NCI-H2081 treated with DMSO at 0.1 percent for 48 hours (cell line): ENCODE measurements around the gene FOXF2.

Source experiments
- DNase-seq: peaks from one replicate; lab custom pipeline; 2025; lab: John Stamatoyannopoulos, UW

Gene FOXF2

DNA sequence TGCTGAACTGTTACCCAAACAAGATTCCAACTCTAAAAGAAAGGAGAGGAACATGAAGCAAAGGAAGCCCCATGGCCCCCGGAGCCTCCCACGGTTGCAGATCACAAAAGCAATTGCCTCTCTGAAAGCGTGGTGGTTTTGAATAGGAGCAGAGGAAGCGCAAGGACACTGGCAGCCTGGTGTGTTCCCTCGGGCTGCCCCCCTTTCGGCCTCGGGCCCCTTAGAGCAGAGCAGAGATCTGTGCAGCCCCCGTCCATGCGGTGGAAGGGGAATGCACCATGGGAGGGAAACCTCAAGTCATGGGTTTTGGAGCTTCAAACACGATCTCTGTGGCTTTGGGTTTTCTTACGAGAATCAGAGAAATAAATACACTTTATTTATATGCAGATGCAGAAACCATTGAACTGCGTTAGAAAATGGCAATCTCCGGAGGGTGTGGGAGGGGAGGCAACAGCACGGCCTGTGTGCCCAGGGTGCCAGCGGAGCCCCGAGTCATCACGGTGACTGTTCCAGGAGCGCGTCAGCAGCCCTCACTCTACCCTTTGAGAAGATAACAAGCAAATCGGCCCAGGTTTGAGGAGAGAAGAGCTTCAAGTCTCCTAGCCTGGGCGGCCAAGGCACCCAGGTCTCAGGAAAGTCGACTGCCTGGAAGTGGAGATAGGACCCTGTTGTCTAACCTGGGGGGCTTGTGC, 20.5 kb downstream of the FOXF2 start:
- no peak for DNase-seq

DNA sequence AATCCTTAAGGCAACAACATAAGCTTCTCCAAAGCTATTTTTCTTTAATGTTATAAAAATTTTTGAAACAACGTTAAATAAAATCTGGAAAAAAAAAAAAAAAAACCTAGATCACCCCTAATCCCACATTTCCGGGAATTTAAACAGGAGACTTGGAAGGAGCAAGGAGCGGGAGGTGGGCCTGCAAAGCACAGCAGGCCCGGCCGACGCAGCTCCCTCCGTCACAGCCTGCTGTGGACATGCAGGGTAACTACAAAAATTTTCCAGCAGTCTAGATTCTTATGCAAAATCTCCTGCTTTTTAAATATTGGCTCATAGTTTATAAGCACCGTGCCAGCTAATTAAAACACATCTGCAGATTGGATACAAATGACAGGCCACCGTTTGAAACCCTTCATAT, 23.5 kb downstream of the FOXF2 start:
- DNase-seq, result no peak

DNA sequence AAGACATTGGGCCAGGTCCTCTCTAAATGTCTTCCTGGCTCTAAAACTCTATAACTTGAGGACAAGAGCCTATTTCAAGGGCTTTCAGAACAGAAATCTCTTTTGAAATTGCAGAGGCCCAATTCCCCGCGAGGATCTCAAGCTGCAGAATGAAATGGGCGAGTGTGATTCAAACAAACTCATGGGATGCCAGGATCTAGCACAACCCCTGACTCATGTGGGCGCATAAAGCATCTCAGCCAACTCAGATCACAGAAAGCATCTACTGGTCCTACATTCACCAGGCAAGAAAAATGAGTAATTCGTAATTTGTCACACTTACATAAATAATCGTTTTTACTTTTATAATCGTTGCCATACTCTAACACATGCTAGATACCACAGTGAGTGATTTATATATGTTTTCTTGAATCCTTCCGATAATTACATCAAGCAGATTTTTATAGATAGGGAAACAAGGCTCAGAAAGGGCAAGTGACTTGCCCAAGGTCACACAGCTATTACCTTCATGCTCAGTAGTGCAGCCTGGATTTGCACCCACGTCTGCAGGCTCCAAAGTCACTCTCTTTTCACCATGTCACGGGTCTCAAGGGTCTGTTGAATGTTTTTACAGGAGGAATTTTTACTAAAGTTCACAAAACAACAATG, 26.2 kb downstream of the FOXF2 start:
- DNase-seq, result no peak

DNA sequence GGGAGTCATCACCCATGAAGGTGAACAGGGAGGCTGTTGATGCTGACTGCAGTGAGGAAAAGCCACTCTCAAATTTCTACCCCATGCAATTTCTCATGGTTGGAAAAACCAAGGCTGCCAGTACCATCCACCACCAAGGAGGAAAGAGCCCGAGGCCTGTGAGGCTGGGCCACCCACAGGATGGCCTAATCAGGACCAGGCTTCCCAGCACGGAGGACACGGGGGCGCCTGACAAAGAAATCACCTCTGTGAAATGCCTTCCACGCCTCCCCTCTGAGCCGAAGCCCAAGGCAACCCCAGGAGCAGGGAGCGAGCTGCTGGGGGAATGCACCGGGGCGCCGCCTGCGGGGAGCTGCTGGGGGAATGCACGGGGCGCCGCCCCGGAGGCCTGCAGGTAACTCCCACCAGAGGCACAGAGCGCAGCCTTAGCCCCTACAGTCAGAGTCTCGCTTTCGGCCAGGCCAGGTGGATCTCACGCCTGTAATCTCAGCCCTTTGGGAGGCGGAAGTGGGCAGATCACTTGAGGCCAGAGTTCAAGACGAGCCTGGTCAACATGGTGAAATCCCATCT, 26.9 kb downstream of the FOXF2 start:
- DNase-seq, result no peak

DNA sequence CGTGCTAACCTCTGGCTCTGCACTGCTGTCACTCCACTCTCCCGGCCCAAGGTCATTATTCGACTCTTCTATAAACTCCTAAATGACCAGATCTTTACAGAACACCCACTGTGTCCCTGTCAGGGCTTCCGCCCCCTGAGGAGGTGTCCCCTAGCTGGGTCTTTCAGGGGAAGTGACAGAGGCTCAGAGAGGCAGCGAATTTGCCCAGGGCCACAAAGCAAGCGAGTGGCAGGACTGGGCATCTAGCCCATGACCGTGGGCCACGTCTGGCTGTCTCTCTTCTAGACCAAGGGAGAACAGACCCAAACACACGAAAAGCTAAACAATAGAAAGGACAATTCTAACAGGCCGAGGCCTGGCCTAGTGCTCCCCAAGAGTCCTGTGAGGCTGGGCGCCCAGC, 27.4 kb downstream of the FOXF2 start:
- DNase-seq, result no peak

DNA sequence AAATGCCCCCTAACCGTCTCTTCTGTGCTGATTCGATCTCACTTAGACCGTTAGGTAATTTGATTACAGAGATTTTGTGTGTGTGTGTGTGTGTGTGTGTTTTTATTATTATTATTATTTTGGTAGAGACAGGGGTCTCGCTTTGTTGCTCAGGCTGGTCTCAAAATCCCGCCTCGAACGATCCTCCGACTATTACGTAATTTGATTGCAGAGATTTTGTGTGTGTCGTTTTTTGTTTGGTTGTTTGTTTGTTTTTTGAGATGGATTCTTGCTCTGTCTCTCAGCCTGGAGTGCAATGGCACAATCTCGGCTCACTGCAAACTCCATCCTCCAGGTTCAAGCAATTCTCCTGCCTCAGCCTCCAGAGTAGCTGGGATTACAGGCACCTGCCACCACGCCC, 28.3 kb downstream of the FOXF2 start:
- no peak for DNase-seq

DNA sequence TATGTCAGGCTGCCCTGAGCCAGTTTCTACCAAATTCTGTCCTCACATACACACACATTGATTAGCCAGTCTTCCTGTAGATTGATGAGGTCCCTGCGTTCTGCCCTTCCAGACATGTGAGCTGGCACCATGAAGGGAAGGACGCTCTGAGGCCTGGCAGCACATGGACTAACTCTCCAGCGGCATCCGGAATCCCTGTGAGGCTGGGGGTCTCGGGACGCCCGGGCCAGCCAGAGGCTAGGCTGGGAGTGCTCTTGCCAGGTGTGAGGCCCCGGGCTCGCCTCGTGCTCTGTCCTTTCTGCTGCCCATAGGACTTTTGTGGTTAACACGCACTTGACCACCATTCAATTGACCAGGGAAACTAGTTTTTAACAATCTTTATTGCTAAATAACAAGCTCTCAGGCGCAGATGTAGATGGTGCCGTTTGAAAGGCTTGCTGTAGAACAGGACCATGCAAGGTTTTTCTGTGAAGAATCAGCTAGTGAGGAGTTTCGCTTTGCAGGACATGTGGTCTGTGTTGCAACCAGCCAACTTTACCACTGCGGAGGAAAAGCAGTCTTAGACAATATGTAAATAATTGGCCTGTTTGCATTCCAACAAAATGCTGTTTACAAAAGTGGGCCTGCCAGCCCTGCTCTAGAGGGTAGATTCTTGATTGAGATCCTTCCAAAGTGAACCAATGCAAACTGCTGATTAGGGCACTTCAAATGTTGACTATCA, 29.3 kb downstream of the FOXF2 start:
- no peak for DNase-seq

DNA sequence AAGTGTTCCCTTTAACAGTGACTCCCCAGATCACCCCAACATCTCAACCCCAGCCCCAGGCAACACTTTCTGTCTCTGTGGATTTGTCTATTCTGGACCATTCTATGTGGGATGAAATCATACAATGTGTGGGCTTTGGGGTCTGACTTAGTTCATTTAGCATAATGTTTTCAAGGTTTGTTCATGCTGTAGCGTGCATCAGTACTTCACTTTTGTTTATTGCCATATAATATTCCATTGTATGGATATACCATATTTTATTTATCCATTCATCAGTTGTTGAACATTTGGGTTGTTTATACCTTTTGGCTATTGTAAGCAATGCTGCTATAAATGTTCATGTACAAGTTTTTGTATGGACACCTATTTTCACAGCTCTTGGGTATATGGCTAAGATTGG, 31.0 kb downstream of the FOXF2 start:
- DNase-seq, result no peak

DNA sequence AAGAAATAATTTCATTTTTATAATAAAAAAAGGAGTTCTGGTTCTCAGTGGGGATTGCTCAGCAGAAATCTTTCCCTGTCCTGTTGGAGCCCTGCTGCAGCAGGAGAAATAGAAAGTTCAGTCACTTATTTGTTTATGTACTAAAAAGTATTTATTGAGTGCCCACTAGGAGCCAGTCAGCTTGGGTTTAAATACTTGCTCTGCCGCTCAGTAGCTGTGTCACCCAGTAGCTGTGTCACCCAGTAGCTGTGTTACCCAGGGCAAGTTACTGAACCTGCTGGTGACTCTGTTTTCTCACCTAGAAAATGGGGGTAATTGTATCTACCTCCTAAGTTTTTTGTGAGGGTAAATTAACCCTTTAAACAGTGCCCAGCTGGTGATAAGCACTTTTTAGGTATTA, 32.9 kb downstream of the FOXF2 start:
- no peak for DNase-seq

DNA sequence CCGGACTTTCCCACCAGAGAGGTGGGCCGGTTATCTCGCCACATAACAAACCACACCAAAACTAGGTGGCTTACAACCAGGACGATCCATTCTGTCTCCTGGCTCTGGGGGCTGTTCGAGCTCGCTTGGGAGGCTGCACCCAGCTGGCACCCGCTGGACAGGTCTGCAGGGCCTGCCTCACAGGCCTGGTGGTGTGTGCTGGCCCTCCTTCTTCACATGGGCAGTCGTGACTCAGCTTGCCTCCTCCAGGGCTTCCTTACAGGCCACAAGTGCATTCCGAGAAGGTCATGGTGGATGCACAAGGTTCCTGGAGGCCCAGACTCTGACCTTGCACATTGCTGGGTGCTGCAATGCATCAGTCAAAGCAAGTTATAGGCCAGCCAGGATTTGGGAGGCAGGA, 34.2 kb downstream of the FOXF2 start:
- DNase-seq, result no peak

DNA sequence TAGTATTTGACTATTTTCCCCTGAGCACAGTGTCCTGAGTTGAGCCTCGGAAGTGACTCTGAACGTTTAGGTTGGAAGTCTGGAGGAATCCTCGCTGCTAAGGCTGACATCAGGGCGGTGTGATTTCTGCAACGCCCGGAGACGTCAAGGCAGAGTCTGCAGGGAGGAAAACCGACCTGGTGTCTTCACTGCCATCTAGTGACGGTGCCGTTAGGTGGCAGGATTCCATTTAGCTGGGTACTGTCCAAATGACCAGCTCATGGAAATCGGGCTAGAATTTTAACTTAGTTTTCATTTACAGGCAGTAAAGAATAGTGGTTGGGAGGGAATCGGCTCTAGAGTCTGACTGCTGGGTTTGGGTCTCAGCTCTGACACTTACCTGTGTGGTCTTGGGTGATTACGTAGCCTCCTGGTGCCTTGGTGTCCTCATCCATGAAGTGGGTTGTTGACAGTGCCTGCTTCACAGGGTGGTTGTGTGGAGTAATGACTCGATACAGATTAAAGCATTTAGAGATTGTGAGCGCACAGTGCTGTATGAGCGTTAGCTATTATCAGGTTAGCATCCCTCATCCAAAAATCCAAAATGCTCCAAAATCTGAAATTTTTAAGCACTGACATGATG, 35.0 kb downstream of the FOXF2 start:
- no peak for DNase-seq

DNA sequence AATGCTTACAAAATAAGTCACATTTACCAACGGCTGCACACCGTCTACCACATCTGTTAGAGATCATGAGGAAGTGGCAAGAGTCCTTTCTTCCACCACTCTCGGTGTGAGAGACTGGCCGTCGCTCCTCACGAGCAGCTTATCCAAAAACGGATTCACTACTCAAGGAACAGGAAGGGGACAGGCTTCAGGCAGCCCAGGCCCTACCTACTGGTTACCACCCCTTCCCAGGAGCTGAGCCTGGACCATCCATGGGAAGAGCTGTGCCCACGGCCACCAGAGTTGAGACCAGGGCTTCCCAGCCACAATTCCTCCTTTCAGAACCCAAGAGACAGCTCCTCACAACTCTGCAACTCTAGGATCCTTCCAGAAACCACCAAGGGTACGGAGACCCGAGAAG, 37.0 kb downstream of the FOXF2 start:
- no peak for DNase-seq

DNA sequence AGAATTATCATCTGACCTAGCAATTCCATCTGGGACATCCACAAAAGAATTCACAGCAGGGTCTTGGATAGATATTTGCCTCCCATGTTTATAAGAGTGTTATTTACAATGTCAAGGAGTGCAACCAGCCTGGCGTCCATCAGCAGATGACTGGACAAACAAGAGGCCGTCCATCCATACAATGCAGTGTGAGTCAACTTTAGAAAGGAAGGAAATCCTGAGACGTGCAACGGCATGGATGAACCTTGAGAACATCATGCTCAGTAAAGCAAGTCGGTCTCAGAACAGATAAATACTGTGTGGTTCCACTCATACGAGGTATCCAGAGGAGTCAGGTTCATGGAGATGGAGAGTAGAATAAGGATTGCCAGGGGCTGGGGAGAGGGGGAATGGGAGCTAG, 46.4 kb downstream of the FOXF2 start:
- no peak for DNase-seq

DNA sequence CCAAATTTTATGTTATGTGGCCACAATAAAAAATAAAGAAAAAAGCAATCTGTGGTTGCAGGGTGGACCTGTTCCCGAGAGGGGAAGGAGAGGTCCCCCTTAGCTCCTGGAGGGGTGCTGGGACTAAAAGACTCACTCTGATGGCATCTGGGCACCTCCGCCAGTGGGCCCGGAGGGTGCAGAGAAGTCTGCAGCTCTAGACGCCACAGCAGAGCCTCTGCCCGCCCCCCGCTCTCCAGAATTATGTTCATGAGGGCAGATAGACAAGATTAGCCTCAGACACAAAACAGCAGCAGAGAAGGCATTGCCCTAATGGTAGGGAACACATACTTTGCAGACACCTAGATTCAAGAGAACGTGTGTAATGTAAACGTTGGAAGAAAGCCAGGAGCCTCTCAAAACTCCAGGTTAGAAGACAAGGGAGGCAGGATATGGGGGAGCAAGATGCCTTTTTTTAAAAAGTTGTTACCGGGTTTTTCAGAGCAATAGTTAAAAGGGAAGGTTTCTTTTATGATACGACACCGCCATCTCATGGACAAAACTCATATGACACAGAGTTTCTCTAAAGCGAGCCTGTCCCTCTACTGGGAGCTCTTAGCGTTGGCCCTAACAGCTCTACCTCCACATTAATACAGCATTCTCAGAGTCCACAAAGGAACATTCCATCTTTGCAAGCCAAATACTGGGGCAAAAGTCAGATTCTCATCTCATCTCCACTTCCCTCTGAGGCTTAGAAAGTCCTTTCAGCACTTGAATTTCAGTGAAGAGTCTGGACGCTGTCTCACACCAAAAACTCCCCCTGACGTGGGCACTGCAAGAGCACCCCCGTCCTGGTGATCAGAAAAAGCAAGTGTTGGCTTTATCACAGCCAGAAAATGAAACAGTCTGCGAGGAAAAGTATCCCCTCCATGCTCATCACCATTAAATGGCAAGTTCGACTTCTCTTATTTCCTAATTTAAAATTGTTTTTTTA, 47.2 kb downstream of the FOXF2 start:
- peak; percentile 6 for DNase-seq

DNA sequence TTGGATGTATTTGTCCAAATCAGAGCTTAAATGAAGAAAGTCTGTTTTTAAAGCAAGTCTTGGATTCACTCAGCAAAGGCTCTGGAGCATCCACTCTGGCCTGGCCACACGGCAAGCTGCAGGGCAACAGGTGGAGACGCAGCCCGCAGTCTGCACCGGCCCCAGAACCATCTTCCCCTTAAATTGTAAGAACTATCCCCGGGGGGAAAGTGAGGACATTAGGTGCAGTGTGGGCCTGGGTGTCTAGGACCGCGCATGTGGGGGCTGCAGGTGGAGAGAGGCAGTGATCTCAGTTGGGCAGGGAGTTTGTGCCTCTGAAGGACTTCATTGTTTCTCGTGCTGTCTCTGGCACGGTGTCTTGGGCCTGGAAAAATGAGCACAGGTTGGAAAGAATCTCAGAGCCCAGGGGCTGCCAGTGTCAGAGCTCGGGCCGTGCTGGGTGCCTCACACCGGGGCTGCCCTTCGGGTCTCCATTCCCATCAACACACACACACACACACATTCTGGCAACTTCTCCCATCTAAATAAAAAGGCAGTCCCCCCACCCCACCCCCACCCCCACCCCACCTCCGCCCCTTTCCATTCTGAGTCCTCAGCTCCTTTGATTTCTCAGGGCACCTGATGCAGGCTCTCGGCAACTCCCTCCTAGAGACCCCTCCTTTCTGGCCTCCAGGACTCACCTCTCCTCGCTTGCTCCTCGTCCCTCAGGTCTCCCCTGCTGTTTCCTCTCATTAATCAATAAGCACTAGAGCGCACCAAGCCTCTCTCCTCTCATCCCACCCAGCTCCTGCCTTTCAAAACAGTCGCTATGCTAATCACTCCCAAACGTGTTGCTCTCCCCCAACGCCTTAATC, 48.4 kb downstream of the FOXF2 start:
- DNase-seq, result no peak

DNA sequence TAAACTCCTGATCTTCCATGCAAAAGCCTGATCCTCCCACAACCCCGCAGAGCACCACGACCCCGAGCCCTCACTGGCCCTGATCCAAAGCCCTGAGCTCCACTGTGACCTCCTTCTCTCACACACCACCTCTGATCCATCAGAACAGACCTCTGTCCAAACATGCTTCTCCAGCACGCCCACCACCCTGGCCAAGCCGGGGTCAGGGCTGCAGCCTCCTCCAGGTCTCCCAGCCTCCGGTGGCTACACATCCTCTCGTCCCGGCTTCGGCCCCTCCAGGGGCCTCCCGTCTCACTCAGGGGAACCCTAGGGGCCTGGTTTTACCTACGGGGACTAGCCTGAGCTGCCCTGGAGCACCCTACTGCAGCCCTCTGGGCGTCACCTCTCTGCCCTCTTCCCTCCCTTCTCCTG, 49.1 kb downstream of the FOXF2 start:
- no peak for DNase-seq

DNA sequence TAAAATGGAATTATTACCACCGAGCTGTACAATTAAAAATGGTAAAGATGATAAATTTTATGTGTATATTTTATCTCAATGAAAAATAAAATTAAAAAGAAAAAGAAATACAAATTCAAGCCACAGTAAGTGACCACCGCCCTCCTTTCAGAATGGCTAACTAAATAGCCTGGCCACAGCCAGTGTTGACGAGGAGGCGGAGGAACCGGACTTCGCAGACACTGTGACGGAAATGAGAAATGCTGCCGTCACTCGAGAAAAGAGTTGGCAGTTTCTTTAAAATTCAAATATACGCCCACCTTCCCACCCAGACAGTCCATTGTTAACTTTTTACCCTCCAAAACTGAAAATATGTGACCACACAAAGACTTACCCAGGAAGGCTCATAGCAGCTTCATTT, 50.0 kb downstream of the FOXF2 start:
- DNase-seq, result no peak

DNA sequence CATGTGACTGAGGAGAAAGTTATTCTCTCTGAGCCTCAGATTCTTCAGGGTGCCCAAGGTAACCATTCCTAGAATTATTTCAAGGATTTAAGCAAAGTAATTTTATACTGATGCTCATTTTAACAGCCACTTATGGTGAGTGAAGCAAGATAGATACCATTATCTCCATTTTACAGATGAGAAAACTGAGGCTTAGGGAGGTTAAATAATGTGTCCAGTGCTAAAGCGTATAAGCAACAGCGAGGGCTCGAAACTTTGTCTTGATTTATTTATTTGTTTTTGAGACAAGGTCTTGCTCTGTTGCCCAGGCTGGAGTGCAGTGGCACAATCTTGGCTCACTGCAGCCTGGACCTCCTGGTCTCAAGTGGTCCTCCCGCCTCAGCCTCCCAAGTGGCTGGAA, 53.6 kb downstream of the FOXF2 start:
- DNase-seq, result no peak
